22Rv1 (cell line): ENCODE measurements around the gene GDPD4.

ENCODE experiments used
- ZFX ChIP-seq: fragments of 450-650 bp; IDR thresholded peaks from 2 replicates; pipeline ENCODE4 v1.6.1; 2017; ENCODE audit warnings: antibody characterized with exemption, borderline replicate concordance
- TF ChIP-seq, protein P1 (sequence below): fragments of 450-650 bp; IDR thresholded peaks from 2 replicates; pipeline ENCODE4 v1.5.1; 2017; ENCODE audit warnings: mild to moderate bottlenecking

- TF ChIP-seq, protein P1, sequence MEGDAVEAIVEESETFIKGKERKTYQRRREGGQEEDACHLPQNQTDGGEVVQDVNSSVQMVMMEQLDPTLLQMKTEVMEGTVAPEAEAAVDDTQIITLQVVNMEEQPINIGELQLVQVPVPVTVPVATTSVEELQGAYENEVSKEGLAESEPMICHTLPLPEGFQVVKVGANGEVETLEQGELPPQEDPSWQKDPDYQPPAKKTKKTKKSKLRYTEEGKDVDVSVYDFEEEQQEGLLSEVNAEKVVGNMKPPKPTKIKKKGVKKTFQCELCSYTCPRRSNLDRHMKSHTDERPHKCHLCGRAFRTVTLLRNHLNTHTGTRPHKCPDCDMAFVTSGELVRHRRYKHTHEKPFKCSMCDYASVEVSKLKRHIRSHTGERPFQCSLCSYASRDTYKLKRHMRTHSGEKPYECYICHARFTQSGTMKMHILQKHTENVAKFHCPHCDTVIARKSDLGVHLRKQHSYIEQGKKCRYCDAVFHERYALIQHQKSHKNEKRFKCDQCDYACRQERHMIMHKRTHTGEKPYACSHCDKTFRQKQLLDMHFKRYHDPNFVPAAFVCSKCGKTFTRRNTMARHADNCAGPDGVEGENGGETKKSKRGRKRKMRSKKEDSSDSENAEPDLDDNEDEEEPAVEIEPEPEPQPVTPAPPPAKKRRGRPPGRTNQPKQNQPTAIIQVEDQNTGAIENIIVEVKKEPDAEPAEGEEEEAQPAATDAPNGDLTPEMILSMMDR, result no peak
- no peak for TF ChIP-seq ZFX
Observed at GRCh38 chr11:77233011-77233410, 68.5 kb downstream of the GDPD4 start.
